Activated B cell treated with CpG ODN at 0.5 μM for 24 hours (primary cell): ENCODE data around the gene MGAT5. TPM values are rescaled to one million over a fixed set of nuclear protein-coding genes. Genes with fewer than 3 reads are reported as not detected.
A peak's percentile ranks its signal among the peaks of the same experiment; 100 is the strongest.

Experiments used
- ATAC-seq: fragments of 200-7000 bp; cut with Tn5 transposase; one replicate; pipeline ENCODE4 v1.10.0; 2021; ENCODE audit warnings: low read depth, mild to moderate bottlenecking, moderate library complexity
- CTCF ChIA-PET: fragments of 350-600 bp; sonication (Branson Sonifier 250); formaldehyde crosslinking; loops from one replicate; lab custom pipeline; 2021; ENCODE audit warnings: antibody characterized with exemption; lab: Charles Lee
- POLR2A ChIA-PET: fragments of 350-600 bp; sonication (Branson Sonifier 250); formaldehyde crosslinking; loops from one replicate; lab custom pipeline; 2021; ENCODE audit warnings: antibody characterized with exemption; lab: Charles Lee
- DNase-seq: peaks from one replicate; pipeline ENCODE4 v3.0.0; 2022
- H3K27ac Mint-ChIP-seq: one replicate; pipeline ENCODE4 v1.8.0; 2020; ENCODE audit warnings: mixed read lengths
- H3K27me3 Mint-ChIP-seq: one replicate; pipeline ENCODE4 v1.8.0; 2021; ENCODE audit warnings: mixed read lengths
- H3K36me3 Mint-ChIP-seq: one replicate; pipeline ENCODE4 v1.8.0; 2021; ENCODE audit warnings: low read depth, mixed read lengths
- H3K4me1 Mint-ChIP-seq: one replicate; pipeline ENCODE4 v1.8.0; 2021; ENCODE audit warnings: mixed read lengths
- H3K4me3 Mint-ChIP-seq: one replicate; pipeline ENCODE4 v1.8.0; 2020; ENCODE audit warnings: mild to moderate bottlenecking, mixed read lengths
- H3K9me3 Mint-ChIP-seq: one replicate; pipeline ENCODE4 v1.8.0; 2020; ENCODE audit warnings: mixed read lengths
- CTCF ChIP-seq: fragments of 200-600 bp; IDR thresholded peaks from one replicate; pipeline ENCODE4 v1.8.0; 2022; ENCODE audit warnings: antibody characterized with exemption, mild to moderate bottlenecking
- intact Hi-C: fragments of 100-400 bp; cut with micrococcal nuclease; formaldehyde crosslinking; loops from one replicate; pipeline ENCODE4 v1.15.1; 2024
- total RNA-seq: library from RNA; stranded (reverse); gene quantifications from 2 replicates; pipeline ENCODE4 v1.2.3, GENCODE V29; 2022

MGAT5 gene
- total RNA-seq, 1 donor from 2014 or later: 66.7 TPM

GRCh38 chr2:134366359-134366758 is 112.5 kb downstream of the MGAT5 start:
- intact Hi-C loops: no loop called here
- no peak overlapping the region for H3K27ac Mint-ChIP-seq
- ATAC-seq: no peak

GRCh38 chr2:134367213-134367612 is 113.3 kb downstream of the MGAT5 start:
- no peak overlapping the region for H3K4me3 Mint-ChIP-seq
- H3K36me3 Mint-ChIP-seq: peaks cover 78% of the 10 kb centered on the region
- ChIA-PET CTCF (interaction anchor here (1.0 to 1.2 kb wide), 2 partner anchors 45 to 249 kb away, joined by 3 to 4 read pairs; no protein-coding TSS in a partner anchor), POLR2A (no interaction called here)
- intact Hi-C loops: no loop called here
- no peak for ATAC-seq
- DNase-seq: no peak
- peaks cover 30% of the 10 kb centered on the region for H3K4me1 Mint-ChIP-seq
- no peak for TF ChIP-seq CTCF
- H3K9me3 Mint-ChIP-seq: no peaks in the 10 kb centered on the region
- H3K27me3 Mint-ChIP-seq: no peaks in the 10 kb centered on the region
- peak overlapping the region; percentile 32 for H3K27ac Mint-ChIP-seq

More at GRCh38 chr2:134366359-134366758, 112.5 kb downstream of the MGAT5 start:
- peaks cover 30% of the 10 kb centered on the region for H3K4me1 Mint-ChIP-seq
- no peaks in the 10 kb centered on the region for H3K9me3 Mint-ChIP-seq
- CTCF ChIA-PET: no interaction called here
- no peak overlapping the region for H3K4me3 Mint-ChIP-seq
- TF ChIP-seq CTCF: no peak
- DNase-seq: no peak
- H3K36me3 Mint-ChIP-seq: peaks cover 82% of the 10 kb centered on the region
- POLR2A ChIA-PET: no interaction called here
- no peaks in the 10 kb centered on the region for H3K27me3 Mint-ChIP-seq

GRCh38 chr2:134368009-134368817 is 114.3 kb downstream of the MGAT5 start:
- Mint-ChIP-seq H3K27ac (peak overlapping the region; percentile 5), H3K27me3 (no peaks in the 10 kb centered on the region), H3K4me1 (peaks cover 30% of the 10 kb centered on the region), H3K9me3 (no peaks in the 10 kb centered on the region), H3K36me3 (peaks cover 78% of the 10 kb centered on the region), H3K4me3 (no peak overlapping the region)
- intact Hi-C loops: no loop called here
- no peak for ATAC-seq
- no peak for DNase-seq
- ChIA-PET CTCF (interaction anchor here (1.0 to 1.2 kb wide), 2 partner anchors 44 to 250 kb away, joined by 3 to 4 read pairs; no protein-coding TSS in a partner anchor), POLR2A (no interaction called here)
- no peak for TF ChIP-seq CTCF

GRCh38 chr2:134369220-134369902 is 115.5 kb downstream of the MGAT5 start:
- intact Hi-C loops: no loop called here
- no peak for TF ChIP-seq CTCF
- H3K27me3 Mint-ChIP-seq: no peaks in the 10 kb centered on the region
- H3K9me3 Mint-ChIP-seq: no peaks in the 10 kb centered on the region
- DNase-seq: no peak
- CTCF ChIA-PET: interaction anchor here (1.4 to 1.5 kb wide), 2 partner anchors 42 to 124 kb away, joined by 4 to 5 read pairs; no protein-coding TSS in a partner anchor
- no peak overlapping the region for H3K4me3 Mint-ChIP-seq
- ATAC-seq: no peak
- POLR2A ChIA-PET: no interaction called here
- peaks cover 81% of the 10 kb centered on the region for H3K36me3 Mint-ChIP-seq
- peak overlapping the region; percentile 9 for H3K27ac Mint-ChIP-seq
- peaks cover 30% of the 10 kb centered on the region for H3K4me1 Mint-ChIP-seq
